ENCODE data around the gene YIF1B.

The YIF1B gene

DNA sequence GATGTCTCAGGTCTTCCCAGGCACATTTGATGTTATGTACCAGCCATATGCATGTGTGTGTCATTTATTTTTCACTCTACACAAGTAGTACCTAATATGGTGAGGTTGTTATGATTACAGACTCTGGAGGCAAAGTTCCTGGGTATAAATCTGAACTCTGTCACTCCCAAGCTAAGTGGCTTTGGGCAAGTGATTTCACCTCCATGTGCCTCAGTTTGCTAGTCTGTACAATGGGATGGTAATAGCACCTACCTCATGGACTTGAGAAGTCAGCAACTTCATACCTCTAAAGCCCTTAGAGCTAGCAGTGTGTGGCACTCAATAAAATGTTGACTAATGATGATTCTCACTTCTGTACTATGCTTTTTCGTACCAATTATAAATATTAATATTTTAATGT is 16.0 kb upstream of the YIF1B start:
- no peak for DNase-seq

DNA sequence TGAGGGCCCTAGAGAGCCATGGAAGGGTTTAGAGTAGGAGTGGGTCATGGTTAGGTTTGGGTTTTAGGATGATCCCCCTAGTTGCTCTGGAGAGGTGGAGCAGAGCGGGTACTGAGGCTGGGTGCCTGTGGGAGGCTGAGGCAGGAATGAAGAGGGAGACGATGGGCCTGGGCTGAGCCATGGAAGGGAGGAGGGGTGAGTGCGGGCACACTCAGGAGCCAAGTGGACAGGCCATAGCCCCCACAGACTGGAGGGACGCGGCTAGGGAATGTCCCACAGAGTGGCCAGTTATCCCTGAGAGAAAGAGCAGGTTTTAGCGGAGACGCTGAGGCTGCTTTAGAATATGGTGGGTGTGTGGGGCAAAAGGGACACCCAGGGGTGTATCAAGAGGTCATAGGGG is 13.9 kb upstream of the YIF1B start:
- no peak for DNase-seq

GRCh38 chr19:38326591-38326990 is 10.8 kb upstream of the YIF1B start:
- DNase-seq = no peak

DNA sequence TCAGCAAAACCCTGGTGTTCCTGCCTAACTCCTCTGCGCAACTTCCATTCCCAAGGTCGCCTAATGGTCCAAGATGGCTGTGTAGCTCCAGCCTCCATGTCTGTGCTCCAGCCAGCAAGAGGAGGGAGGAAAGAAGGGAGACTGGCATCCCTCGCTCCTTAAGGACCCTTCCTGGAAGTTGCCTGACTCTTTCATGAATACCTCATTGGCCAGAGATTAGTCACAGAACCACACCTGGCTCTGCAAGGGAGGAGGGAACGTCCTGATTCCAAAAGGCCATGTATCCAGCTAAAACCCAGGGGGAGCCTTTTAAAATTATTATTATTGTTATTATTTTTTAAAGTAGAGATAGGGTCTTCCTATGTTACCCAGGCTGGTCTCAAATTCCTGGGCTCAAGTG is 8.7 kb upstream of the YIF1B start:
- DNase-seq = no peak

DNA sequence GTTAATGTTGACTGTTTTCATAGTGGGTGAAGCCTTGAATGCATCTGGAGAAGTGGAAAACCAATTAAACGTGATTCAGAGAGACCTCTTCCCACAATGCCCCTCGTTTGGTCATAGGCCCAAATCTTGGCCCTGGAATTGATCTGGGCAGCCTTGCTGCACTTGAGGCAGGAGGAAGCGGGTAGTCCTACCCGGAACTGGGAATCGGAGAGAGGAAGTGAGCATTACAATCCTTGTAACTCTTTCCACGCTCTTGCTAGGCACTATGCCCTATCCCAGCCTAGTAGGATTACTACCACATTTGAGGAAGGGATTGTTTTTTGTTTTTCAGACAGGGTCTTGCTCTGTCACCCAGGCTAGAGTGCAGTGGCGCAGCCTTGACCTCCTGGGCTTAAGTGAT is 7.5 kb upstream of the YIF1B start:
- no peak for DNase-seq

- no peak for DNase-seq
Observed at GRCh38 chr19:38321646-38322196, 6.0 kb upstream of the YIF1B start.

GRCh38 chr19:38320969-38321339 is 5.2 kb upstream of the YIF1B start:
- no peak for DNase-seq

DNA sequence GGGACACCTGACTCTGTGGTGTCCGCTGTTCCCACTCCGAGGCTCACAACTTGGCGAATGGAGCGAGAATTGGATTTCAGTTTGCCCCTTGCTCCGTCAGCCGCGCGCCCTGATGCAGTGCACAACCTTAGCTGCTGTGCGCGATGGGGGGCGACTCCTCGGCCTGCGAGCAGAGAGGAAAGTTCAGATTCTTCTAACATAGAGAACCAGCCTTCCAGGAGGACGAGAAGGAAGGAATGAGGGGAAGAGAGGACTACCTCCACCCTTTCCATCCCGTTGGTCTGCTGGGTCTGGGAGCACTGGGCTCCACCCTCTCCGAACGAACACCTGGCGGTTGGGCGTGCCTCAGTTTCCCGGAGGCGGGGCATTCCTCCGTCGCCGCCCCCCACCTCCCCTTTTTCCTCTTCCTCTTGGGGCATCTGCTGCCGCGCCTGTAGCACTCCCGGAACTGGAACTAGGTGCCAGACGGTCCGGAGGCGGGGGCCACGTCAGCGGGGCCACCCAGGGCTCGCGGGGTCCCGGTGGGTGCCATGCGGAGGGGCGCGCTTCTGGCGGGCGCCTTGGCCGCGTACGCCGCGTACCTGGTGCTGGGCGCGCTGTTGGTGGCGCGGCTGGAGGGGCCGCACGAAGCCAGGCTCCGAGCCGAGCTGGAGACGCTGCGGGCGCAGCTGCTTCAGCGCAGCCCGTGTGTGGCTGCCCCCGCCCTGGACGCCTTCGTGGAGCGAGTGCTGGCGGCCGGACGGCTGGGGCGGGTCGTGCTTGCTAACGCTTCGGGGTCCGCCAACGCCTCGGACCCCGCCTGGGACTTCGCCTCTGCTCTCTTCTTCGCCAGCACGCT is 3.9 kb upstream of the YIF1B start, which contains the start of gene KCNK6:
Gene KCNK6 (plus strand): TSS at position 425 of the 838 bp plus-strand sequence. CDS start 106 bp downstream, at position 531.
- no peak for DNase-seq

DNA sequence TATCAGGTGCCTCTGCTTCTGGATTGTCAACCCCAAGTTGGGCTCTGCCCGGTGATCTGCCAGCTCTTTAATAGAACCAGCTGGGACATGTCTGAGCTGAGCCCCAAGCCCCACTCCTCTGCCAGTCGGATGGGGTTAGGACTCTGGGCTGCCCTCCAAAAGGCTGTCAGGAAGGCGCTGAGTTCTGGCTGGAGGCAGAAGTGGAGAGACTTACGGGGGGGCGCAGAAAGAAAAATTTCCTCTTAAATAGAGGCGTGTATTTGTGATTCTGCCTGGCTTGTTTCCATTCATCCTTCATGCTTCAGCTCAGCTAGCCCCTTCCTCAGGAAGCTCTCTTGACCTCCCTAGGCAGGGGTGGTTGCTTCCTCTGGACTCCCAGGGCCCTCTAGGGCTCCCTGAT is 2.9 kb upstream of the YIF1B start:
- no peak for DNase-seq

GRCh38 chr19:38317104-38317612 is 1.4 kb upstream of the YIF1B start:
- DNase-seq = no peak

GRCh38 chr19:38316477-38317067 is 825 bp upstream of the YIF1B start:
- DNase-seq = no peak

DNA sequence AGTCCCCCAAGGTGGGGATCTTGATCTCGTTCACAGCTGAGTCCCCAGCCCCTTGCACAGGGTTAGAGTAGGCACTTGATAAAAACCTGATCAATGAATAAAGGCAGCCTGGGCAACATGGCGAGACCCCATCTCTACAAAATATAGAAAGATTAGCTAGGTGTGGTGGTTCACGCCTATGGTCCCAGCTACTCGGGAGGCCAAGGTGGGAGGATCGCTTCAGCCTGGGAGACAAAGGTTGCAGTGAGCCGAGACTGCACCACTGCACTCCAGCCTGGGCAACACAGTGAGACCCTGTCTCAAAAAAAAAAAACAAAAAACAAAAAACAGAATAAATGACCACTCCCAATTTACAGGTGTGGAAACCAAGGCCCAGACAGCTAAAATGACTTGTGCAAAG is 4.8 kb downstream of the YIF1B start:
- no peak for DNase-seq

DNA sequence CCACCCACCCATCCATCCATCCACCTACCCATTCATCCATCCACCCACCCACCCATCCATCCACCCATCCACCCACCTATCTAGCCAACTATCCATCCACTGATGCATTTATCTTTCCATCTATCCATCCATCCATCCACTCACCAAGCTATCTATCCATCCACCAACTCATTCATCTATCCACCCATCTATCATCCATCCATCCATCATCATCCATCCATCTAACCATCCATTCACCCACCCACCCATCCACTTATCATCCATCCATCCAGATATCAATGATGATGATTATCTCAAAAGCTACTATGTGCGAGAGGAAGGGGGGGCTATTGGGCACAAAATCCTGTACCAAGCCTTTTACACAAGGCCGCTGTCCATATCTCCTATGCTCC is 5.5 kb downstream of the YIF1B start:
- no peak for DNase-seq

DNA sequence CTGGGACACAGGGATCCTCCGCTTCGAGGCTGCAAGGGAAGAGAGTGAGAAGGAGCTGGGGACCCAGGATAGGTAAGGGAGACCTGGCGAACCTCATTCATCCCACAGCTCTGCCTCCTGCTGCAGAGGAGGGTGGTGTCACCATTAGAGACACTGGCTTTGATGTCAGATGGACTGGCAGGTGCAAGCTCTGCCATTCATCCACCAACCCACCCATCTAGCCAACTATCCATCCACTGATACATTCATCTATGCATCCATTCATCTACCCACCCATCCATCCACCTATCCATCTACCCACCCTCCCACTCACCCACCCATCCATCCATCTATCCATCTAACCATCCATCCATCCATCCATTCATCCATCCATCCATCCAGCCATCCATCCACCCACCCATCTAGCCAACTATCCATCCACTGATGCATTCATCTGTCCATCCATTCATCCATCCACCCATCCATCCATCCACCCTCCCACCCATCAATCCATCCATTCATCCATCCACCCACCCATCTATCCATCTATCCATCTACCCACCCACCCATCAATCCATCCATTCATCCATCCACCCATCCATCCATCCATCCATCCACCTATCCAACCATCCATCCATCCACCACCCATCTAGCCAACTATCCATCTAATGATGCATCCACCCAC is 6.0 kb downstream of the YIF1B start:
- DNase-seq = no peak

- DNase-seq = no peak
Observed at GRCh38 chr19:38308926-38309614, 6.7 kb downstream of the YIF1B start.

GRCh38 chr19:38308006-38308766 is 7.6 kb downstream of the YIF1B start:
- no peak for DNase-seq

- no peak for DNase-seq
Observed at GRCh38 chr19:38307597-38307996, 8.2 kb downstream of the YIF1B start.

- no peak for DNase-seq
Observed at GRCh38 chr19:38307076-38307475, 8.7 kb downstream of the YIF1B start.

DNA sequence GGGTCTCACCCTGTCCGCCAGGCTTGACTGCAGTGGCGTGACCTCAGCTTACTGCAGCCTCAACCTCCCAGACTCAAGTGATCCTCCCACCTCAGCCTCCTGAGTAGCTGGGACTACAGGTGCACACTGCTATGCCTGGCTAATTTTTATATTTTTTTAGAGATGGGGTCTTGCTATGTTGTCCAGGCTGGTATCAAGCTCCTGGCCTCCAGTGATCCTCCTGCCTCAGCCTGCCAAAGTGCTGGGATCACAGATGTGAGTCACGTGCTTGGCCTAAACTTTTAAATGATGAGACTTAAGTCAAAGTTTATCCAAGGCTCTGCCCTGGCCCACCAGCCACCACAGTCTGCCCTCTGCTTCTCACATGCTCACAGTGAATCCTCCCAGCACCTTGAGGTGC is 9.5 kb downstream of the YIF1B start:
- DNase-seq = no peak

- DNase-seq = no peak
Observed at GRCh38 chr19:38304866-38305429, 10.8 kb downstream of the YIF1B start.

GRCh38 chr19:38304352-38304865 is 11.3 kb downstream of the YIF1B start:
- DNase-seq = no peak
